HFFc6 (cell line): ENCODE results near the gene HSD17B4. TPM values are rescaled to one million over a fixed set of nuclear protein-coding genes. Genes with fewer than 3 reads are reported as not detected.

ENCODE experiments used
- DNase-seq: peaks from one replicate; pipeline ENCODE4 v3.0.0-alpha.2; 2018
- H3K27ac Mint-ChIP-seq: 2 replicates; pipeline ENCODE4 v1.8.0; 2020; ENCODE audit warnings: mild to moderate bottlenecking, mixed read lengths
- H3K27me3 Mint-ChIP-seq: 2 replicates; pipeline ENCODE4 v1.8.0; 2021; ENCODE audit warnings: mild to moderate bottlenecking, moderate library complexity, mixed read lengths; ENCODE audit not compliant: insufficient read depth
- H3K36me3 Mint-ChIP-seq: 2 replicates; pipeline ENCODE4 v1.8.0; 2021; ENCODE audit warnings: low read depth, mixed read lengths
- H3K4me1 Mint-ChIP-seq: 2 replicates; pipeline ENCODE4 v1.8.0; 2020; ENCODE audit warnings: low read depth, mixed read lengths
- H3K4me3 Mint-ChIP-seq: 2 replicates; pipeline ENCODE4 v1.8.0; 2020; ENCODE audit warnings: mild to moderate bottlenecking, moderate library complexity, mixed read lengths
- H3K9me3 Mint-ChIP-seq: 2 replicates; pipeline ENCODE4 v1.8.0; 2020; ENCODE audit warnings: mild to moderate bottlenecking, mixed read lengths
- CTCF ChIP-seq: fragments of 200-600 bp; sonication (generic); IDR thresholded peaks from 2 replicates; pipeline ENCODE4 v1.5.0; 2021; ENCODE audit warnings: antibody characterized with exemption, mild to moderate bottlenecking
- long read RNA-seq: library from polyadenylated mRNA; unstranded; transcript quantifications from one replicate; pipeline ENCODE4 v2.0.0, GENCODE V29; 2019
- total RNA-seq, 6 experiments: library from RNA; stranded (reverse); fragmentation: NEBNext Ultra II Directional; extraction: Animal tissue kit (Norgen Biotek cat#: 25700); gene quantifications; 2 replicates in 1 of 6; 3 replicates in 5 of 6; pipeline ENCODE4 v1.2.3, GENCODE V29; 2021

HSD17B4 gene, protein sequence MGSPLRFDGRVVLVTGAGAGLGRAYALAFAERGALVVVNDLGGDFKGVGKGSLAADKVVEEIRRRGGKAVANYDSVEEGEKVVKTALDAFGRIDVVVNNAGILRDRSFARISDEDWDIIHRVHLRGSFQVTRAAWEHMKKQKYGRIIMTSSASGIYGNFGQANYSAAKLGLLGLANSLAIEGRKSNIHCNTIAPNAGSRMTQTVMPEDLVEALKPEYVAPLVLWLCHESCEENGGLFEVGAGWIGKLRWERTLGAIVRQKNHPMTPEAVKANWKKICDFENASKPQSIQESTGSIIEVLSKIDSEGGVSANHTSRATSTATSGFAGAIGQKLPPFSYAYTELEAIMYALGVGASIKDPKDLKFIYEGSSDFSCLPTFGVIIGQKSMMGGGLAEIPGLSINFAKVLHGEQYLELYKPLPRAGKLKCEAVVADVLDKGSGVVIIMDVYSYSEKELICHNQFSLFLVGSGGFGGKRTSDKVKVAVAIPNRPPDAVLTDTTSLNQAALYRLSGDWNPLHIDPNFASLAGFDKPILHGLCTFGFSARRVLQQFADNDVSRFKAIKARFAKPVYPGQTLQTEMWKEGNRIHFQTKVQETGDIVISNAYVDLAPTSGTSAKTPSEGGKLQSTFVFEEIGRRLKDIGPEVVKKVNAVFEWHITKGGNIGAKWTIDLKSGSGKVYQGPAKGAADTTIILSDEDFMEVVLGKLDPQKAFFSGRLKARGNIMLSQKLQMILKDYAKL
- total RNA-seq: 100 to 1,000 TPM in 4 of 6 experiments, 10 to 100 TPM in 2; 93.7 to 139 (median 107) TPM
- long read RNA-seq, transcript HSD17B4-201 (24 exons, 2,685 nt): major isoform, 56 of 90 reads
- long read RNA-seq, partial matches to known transcripts: 12 of 90 reads
- long read RNA-seq, other reads (novel, unspliced or antisense): 16 of 90 reads

- Mint-ChIP-seq H3K36me3 (peaks cover 15% of the 10 kb centered on the region; the same call in 1 of the 2 replicates), H3K27ac (peak within 1 kb of the TSS; percentile 80), H3K27me3 (0 out of 2 replicates have a peak, but pooled peaks cover 4% of the 10 kb centered on the region), H3K4me3 (peak within 1 kb of the TSS; percentile 96), H3K9me3 (peaks cover 13% of the 10 kb centered on the region), H3K4me1 (peaks cover 11% of the 10 kb centered on the region)
- DNase-seq: peak; percentile 79
- TF ChIP-seq CTCF: no peak
Observed at GRCh38 chr5:119452373-119453039, at the start of gene HSD17B4. Gene HSD17B4 (plus strand): TSS chr5:119452497. CDS start chr5:119452576, 79 bp downstream.

- TF ChIP-seq CTCF: no peak
- no peak for DNase-seq
- H3K27ac Mint-ChIP-seq: no peak overlapping the region
- H3K27me3 Mint-ChIP-seq: peaks cover 4% of the 10 kb centered on the region; the same call in 1 of the 2 replicates
- H3K9me3 Mint-ChIP-seq: no peaks in the 10 kb centered on the region
- H3K36me3 Mint-ChIP-seq: no peaks in the 10 kb centered on the region
- peaks cover 29% of the 10 kb centered on the region for H3K4me1 Mint-ChIP-seq
- H3K4me3 Mint-ChIP-seq: no peak overlapping the region
Observed at GRCh38 chr5:119402555-119402954, 49.7 kb upstream of the HSD17B4 start.

DNA sequence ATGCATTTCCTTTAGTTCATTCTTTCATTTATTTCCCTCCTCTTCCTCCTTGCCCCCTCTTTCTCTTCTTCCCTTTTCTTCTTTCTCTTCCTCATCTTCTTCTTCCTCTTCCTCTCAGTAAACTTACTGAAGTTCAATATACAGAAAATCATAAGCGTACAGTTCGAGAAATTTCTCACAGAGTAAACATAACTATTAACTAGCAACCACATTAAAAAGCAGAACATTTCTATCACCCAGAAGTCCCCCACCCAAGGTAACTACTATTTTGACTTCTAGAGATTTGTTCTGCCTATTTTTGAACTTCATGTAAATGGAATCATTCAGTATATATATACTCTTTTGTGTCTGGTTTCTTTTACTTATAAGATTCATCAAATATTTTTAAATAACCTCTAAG, 48.3 kb upstream of the HSD17B4 start:
- Mint-ChIP-seq H3K4me1 (peaks cover 14% of the 10 kb centered on the region), H3K4me3 (no peak overlapping the region), H3K27ac (no peak overlapping the region), H3K27me3 (peaks cover 4% of the 10 kb centered on the region; the same call in 1 of the 2 replicates), H3K9me3 (no peaks in the 10 kb centered on the region), H3K36me3 (no peaks in the 10 kb centered on the region)
- DNase-seq: no peak
- TF ChIP-seq CTCF: no peak

- no peak for DNase-seq
- Mint-ChIP-seq H3K4me3 (no peak overlapping the region), H3K9me3 (no peaks in the 10 kb centered on the region), H3K4me1 (peaks cover 4% of the 10 kb centered on the region), H3K27me3 (peaks cover 6% of the 10 kb centered on the region), H3K27ac (no peak overlapping the region), H3K36me3 (no peaks in the 10 kb centered on the region)
- TF ChIP-seq CTCF: no peak
Observed at GRCh38 chr5:119405419-119405818, 46.9 kb upstream of the HSD17B4 start.

- Mint-ChIP-seq H3K27me3 (peaks cover 6% of the 10 kb centered on the region), H3K9me3 (no peaks in the 10 kb centered on the region)
- DNase-seq: no peak
Observed at GRCh38 chr5:119406551-119407110, 45.7 kb upstream of the HSD17B4 start.

More at GRCh38 chr5:119406551-119407110, 45.7 kb upstream of the HSD17B4 start:
- H3K27ac Mint-ChIP-seq: no peak overlapping the region
- H3K4me1 Mint-ChIP-seq: peaks cover 16% of the 10 kb centered on the region
- H3K4me3 Mint-ChIP-seq: no peak overlapping the region
- no peaks in the 10 kb centered on the region for H3K36me3 Mint-ChIP-seq
- TF ChIP-seq CTCF: no peak
